Measurements from ENCODE around the gene SNAPC3.

- TF ChIP-seq CTCF (tag by site-specific recombination; IDR thresholded peaks at IDR 0.05), result no peak
- TF ChIP-seq, protein P1, sequence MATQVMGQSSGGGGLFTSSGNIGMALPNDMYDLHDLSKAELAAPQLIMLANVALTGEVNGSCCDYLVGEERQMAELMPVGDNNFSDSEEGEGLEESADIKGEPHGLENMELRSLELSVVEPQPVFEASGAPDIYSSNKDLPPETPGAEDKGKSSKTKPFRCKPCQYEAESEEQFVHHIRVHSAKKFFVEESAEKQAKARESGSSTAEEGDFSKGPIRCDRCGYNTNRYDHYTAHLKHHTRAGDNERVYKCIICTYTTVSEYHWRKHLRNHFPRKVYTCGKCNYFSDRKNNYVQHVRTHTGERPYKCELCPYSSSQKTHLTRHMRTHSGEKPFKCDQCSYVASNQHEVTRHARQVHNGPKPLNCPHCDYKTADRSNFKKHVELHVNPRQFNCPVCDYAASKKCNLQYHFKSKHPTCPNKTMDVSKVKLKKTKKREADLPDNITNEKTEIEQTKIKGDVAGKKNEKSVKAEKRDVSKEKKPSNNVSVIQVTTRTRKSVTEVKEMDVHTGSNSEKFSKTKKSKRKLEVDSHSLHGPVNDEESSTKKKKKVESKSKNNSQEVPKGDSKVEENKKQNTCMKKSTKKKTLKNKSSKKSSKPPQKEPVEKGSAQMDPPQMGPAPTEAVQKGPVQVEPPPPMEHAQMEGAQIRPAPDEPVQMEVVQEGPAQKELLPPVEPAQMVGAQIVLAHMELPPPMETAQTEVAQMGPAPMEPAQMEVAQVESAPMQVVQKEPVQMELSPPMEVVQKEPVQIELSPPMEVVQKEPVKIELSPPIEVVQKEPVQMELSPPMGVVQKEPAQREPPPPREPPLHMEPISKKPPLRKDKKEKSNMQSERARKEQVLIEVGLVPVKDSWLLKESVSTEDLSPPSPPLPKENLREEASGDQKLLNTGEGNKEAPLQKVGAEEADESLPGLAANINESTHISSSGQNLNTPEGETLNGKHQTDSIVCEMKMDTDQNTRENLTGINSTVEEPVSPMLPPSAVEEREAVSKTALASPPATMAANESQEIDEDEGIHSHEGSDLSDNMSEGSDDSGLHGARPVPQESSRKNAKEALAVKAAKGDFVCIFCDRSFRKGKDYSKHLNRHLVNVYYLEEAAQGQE (tag by site-specific recombination; IDR thresholded peaks at IDR 0.05), result no peak
- no peak for TF ChIP-seq ZNF747 (tag by site-specific recombination; IDR thresholded peaks at IDR 0.05)
- no peak for TF ChIP-seq ZSCAN18 (tag by site-specific recombination; IDR thresholded peaks at IDR 0.05)
- no peak for TF ChIP-seq ZNF585B (tag by site-specific recombination; IDR thresholded peaks at IDR 0.05)
- no peak for TF ChIP-seq PRDM4 (tag by site-specific recombination; IDR thresholded peaks at IDR 0.05)
- no peak for TF ChIP-seq TCF7L2 (IDR thresholded peaks at IDR 0.05; ENCODE audit: borderline replicate concordance, low read depth, low read length)
- TF ChIP-seq ZNF692 (tag by site-specific recombination; IDR thresholded peaks at IDR 0.05), result no peak
- TF ChIP-seq ZNF138 (tag by site-specific recombination; IDR thresholded peaks at IDR 0.05; ENCODE audit: borderline replicate concordance), result no peak
- TF ChIP-seq ZNF621 (tag by site-specific recombination; IDR thresholded peaks at IDR 0.05), result no peak
These were observed 41.2 kb upstream of the SNAPC3 start for GRCh38 chr9:15381491-15381890.
